Measurements from ENCODE around the gene CLEC2D.
"Not testable (repeated sequence)": the region's sequence is repeated elsewhere in the genome, so short reads cannot be mapped to it uniquely, and the experiment has no call there.

Gene CLEC2D

DNA sequence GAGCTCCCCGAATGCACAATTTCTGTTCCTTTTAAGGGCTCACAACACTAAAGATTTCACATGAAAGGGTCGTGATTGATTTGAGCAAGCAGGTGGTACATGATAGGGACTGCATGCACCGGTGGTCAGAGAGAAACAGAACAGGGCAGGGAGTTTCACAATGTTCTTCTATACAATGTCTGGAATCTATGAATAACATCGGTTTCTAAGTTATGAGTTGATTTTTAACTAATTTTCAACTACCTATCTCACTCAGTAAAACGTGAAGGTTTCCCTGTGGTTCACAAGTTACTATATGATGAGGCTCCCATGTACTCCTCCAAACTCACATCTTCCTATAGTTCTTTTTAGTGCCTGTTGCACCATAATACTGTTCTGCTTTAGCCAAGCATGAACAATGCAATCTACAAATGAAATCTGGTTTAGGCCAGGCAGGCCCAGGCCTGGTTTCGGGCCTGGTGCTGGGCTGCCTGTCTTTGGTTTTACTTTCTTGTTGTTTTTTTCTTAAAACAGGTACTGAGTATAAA, 43.6 kb downstream of the CLEC2D start:
- H2AK5ac ChIP-seq (ENCODE audit: low read depth, low read length); DNase-seq (ENCODE audit: low spot score); H4K8ac ChIP-seq (ENCODE audit: low read depth, low read length); H3K4ac ChIP-seq (ENCODE audit: low read length); H3K4me3 ChIP-seq (ENCODE audit: low read length in 2 of 2); H2BK12ac ChIP-seq (ENCODE audit: low read length); H3K36me3 ChIP-seq (replicated peaks in 1 of 2; ENCODE audit: control insufficient read depth in 2 of 2, insufficient read depth in 2 of 2, low read length in 2 of 2); H3K27ac ChIP-seq (replicated peaks; ENCODE audit: low read length); H2BK5ac ChIP-seq (ENCODE audit: low read length); H3K4me1 ChIP-seq (ENCODE audit: control insufficient read depth in 2 of 2, insufficient read depth in 1 of 2, low read depth in 1 of 2, low read length in 2 of 2); H3K4me2 ChIP-seq (ENCODE audit: insufficient read depth, low read length, poor library complexity, severe bottlenecking); H4K91ac ChIP-seq (ENCODE audit: low read depth, low read length, poor library complexity); H3K9ac ChIP-seq (ENCODE audit: low read depth, low read length, poor library complexity); H2BK15ac ChIP-seq (ENCODE audit: low read length); H3K23ac ChIP-seq (ENCODE audit: low read depth, low read length, poor library complexity); H3K14ac ChIP-seq (ENCODE audit: low read length); H2BK120ac ChIP-seq (ENCODE audit: low read depth, low read length); H2AFZ ChIP-seq (ENCODE audit: low read length); H3K9me3 ChIP-seq (replicated peaks in 1 of 2; ENCODE audit: control insufficient read depth in 2 of 2, insufficient read depth in 1 of 2, low read depth in 1 of 2, low read length in 2 of 2); H3K79me1 ChIP-seq (ENCODE audit: low read depth, low read length); H3K27me3 ChIP-seq (ENCODE audit: control insufficient read depth in 3 of 3, insufficient read depth in 3 of 3, low read depth in 1 of 3, low read length in 3 of 3); H3K18ac ChIP-seq (ENCODE audit: low read length): not testable (repeated sequence)
- WGBS, 2 donors (ENCODE audit: extremely low coverage in 2 of 2, insufficient read length in 2 of 2, insufficient replicate concordance in 1 of 2), result no CpG with 5 or more reads among the region's 6 CpGs

- Histone ChIP-seq H3K27ac (replicated peaks; ENCODE audit: low read length) (no peak overlapping the region), H2BK12ac (ENCODE audit: low read length) (no peak overlapping the region), H3K36me3 (replicated peaks in 1 of 2; ENCODE audit: control insufficient read depth in 2 of 2, insufficient read depth in 2 of 2, low read length in 2 of 2) (no peaks in the 10 kb centered on the region), H2AFZ (ENCODE audit: low read length) (no peak overlapping the region), H3K4ac (ENCODE audit: low read length) (no peak overlapping the region), H2AK5ac (ENCODE audit: low read depth, low read length) (no peak overlapping the region), H3K14ac (ENCODE audit: low read length) (no peak overlapping the region), H2BK5ac (ENCODE audit: low read length) (no peak overlapping the region), H2BK120ac (ENCODE audit: low read depth, low read length) (no peak overlapping the region), H3K18ac (ENCODE audit: low read length) (no peak overlapping the region), H3K27me3 (ENCODE audit: control insufficient read depth in 3 of 3, insufficient read depth in 3 of 3, low read depth in 1 of 3, low read length in 3 of 3) (no peaks in the 10 kb centered on the region), H3K4me1 (ENCODE audit: control insufficient read depth in 2 of 2, insufficient read depth in 1 of 2, low read depth in 1 of 2, low read length in 2 of 2) (no peaks in the 10 kb centered on the region), H3K4me2 (ENCODE audit: insufficient read depth, low read length, poor library complexity, severe bottlenecking) (no peak overlapping the region), H3K4me3 (ENCODE audit: low read length in 2 of 2) (no peak overlapping the region), H3K79me1 (ENCODE audit: low read depth, low read length) (no peaks in the 10 kb centered on the region), H3K23ac (ENCODE audit: low read depth, low read length, poor library complexity) (no peak overlapping the region), H4K91ac (ENCODE audit: low read depth, low read length, poor library complexity) (no peak overlapping the region), H2BK15ac (ENCODE audit: low read length) (no peak overlapping the region), H3K9ac (ENCODE audit: low read depth, low read length, poor library complexity) (no peak overlapping the region), H3K9me3 (replicated peaks in 1 of 2; ENCODE audit: control insufficient read depth in 2 of 2, insufficient read depth in 1 of 2, low read depth in 1 of 2, low read length in 2 of 2) (peaks cover 0 to 2% of the 10 kb centered on the region in 2 donors), H4K8ac (ENCODE audit: low read depth, low read length) (no peak overlapping the region)
- no CpG with 5 or more reads among the region's 15 CpGs for WGBS, 2 donors (ENCODE audit: extremely low coverage in 2 of 2, insufficient read length in 2 of 2, insufficient replicate concordance in 1 of 2)
- DNase-seq (ENCODE audit: low spot score), result no peak
Observed at GRCh38 chr12:9717070-9717925, 47.8 kb downstream of the CLEC2D start.

- Histone ChIP-seq H4K8ac (ENCODE audit: low read depth, low read length) (no peak overlapping the region), H3K14ac (ENCODE audit: low read length) (no peak overlapping the region), H3K4me2 (ENCODE audit: insufficient read depth, low read length, poor library complexity, severe bottlenecking) (no peak overlapping the region), H2AFZ (ENCODE audit: low read length) (no peak overlapping the region), H3K9me3 (replicated peaks in 1 of 2; ENCODE audit: control insufficient read depth in 2 of 2, insufficient read depth in 1 of 2, low read depth in 1 of 2, low read length in 2 of 2) (peaks cover 0 to 2% of the 10 kb centered on the region in 2 donors), H2BK15ac (ENCODE audit: low read length) (no peak overlapping the region), H2AK5ac (ENCODE audit: low read depth, low read length) (no peak overlapping the region), H2BK5ac (ENCODE audit: low read length) (no peak overlapping the region), H3K27ac (replicated peaks; ENCODE audit: low read length) (no peak overlapping the region), H2BK12ac (ENCODE audit: low read length) (no peak overlapping the region), H4K91ac (ENCODE audit: low read depth, low read length, poor library complexity) (no peak overlapping the region), H3K36me3 (replicated peaks in 1 of 2; ENCODE audit: control insufficient read depth in 2 of 2, insufficient read depth in 2 of 2, low read length in 2 of 2) (no peaks in the 10 kb centered on the region), H2BK120ac (ENCODE audit: low read depth, low read length) (no peak overlapping the region), H3K4me3 (ENCODE audit: low read length in 2 of 2) (no peak overlapping the region), H3K4me1 (ENCODE audit: control insufficient read depth in 2 of 2, insufficient read depth in 1 of 2, low read depth in 1 of 2, low read length in 2 of 2) (no peaks in the 10 kb centered on the region), H3K23ac (ENCODE audit: low read depth, low read length, poor library complexity) (no peak overlapping the region), H3K79me1 (ENCODE audit: low read depth, low read length) (no peaks in the 10 kb centered on the region), H3K4ac (ENCODE audit: low read length) (no peak overlapping the region), H3K27me3 (ENCODE audit: control insufficient read depth in 3 of 3, insufficient read depth in 3 of 3, low read depth in 1 of 3, low read length in 3 of 3) (no peaks in the 10 kb centered on the region), H3K18ac (ENCODE audit: low read length) (no peak overlapping the region), H3K9ac (ENCODE audit: low read depth, low read length, poor library complexity) (no peak overlapping the region)
- no CpG with 5 or more reads among the region's 7 CpGs for WGBS, 2 donors (ENCODE audit: extremely low coverage in 2 of 2, insufficient read length in 2 of 2, insufficient replicate concordance in 1 of 2)
- no peak for DNase-seq (ENCODE audit: low spot score)
Observed at GRCh38 chr12:9718968-9719367, 49.5 kb downstream of the CLEC2D start.

DNA sequence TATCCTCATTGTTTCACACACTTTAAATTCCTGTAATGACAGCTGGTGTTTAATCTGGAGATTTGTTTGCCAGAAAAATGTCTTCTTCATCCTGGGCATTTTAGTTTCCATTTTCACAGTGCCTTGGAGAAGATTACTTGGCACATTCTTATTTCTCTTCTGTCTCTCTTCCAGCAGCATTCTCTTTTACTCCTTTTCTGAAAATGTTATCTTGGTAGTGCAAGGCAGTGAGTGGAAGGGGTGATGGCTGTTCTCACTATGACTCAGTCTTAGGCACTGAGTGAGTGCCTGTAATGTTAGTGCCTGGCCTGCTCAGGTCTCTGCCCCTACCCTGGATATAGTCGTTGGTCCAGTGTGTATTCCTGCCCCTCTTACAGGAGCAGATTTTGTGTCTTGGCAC, 50.3 kb downstream of the CLEC2D start:
- no peak overlapping the region for H2AK5ac ChIP-seq (ENCODE audit: low read depth, low read length)
- DNase-seq (ENCODE audit: low spot score), result no peak
- no peak overlapping the region for H3K4me2 ChIP-seq (ENCODE audit: insufficient read depth, low read length, poor library complexity, severe bottlenecking)

More for the DNA sequence above, 50.3 kb downstream of the CLEC2D start:
- no peak overlapping the region for H2BK15ac ChIP-seq (ENCODE audit: low read length)
- H3K79me1 ChIP-seq (ENCODE audit: low read depth, low read length), result no peaks in the 10 kb centered on the region
- H4K91ac ChIP-seq (ENCODE audit: low read depth, low read length, poor library complexity), result no peak overlapping the region
- H2BK120ac ChIP-seq (ENCODE audit: low read depth, low read length), result no peak overlapping the region
- H4K8ac ChIP-seq (ENCODE audit: low read depth, low read length), result no peak overlapping the region
- no peak overlapping the region for H3K18ac ChIP-seq (ENCODE audit: low read length)
- no peak overlapping the region for H2BK5ac ChIP-seq (ENCODE audit: low read length)
- no CpG with 5 or more reads among the region's 1 CpG for WGBS, 2 donors (ENCODE audit: extremely low coverage in 2 of 2, insufficient read length in 2 of 2, insufficient replicate concordance in 1 of 2)
- no peak overlapping the region for H3K14ac ChIP-seq (ENCODE audit: low read length)
- peaks cover 0 to 2% of the 10 kb centered on the region in 2 donors for H3K9me3 ChIP-seq (replicated peaks in 1 of 2; ENCODE audit: control insufficient read depth in 2 of 2, insufficient read depth in 1 of 2, low read depth in 1 of 2, low read length in 2 of 2)
- H3K23ac ChIP-seq (ENCODE audit: low read depth, low read length, poor library complexity), result no peak overlapping the region
- no peaks in the 10 kb centered on the region for H3K36me3 ChIP-seq (replicated peaks in 1 of 2; ENCODE audit: control insufficient read depth in 2 of 2, insufficient read depth in 2 of 2, low read length in 2 of 2)
- no peak overlapping the region for H3K27ac ChIP-seq (replicated peaks; ENCODE audit: low read length)
- no peak overlapping the region for H3K4ac ChIP-seq (ENCODE audit: low read length)
- no peaks in the 10 kb centered on the region for H3K4me1 ChIP-seq (ENCODE audit: control insufficient read depth in 2 of 2, insufficient read depth in 1 of 2, low read depth in 1 of 2, low read length in 2 of 2)
- no peak overlapping the region for H2AFZ ChIP-seq (ENCODE audit: low read length)
- no peak overlapping the region for H3K9ac ChIP-seq (ENCODE audit: low read depth, low read length, poor library complexity)
- H2BK12ac ChIP-seq (ENCODE audit: low read length), result no peak overlapping the region
- H3K4me3 ChIP-seq (ENCODE audit: low read length in 2 of 2), result no peak overlapping the region
- no peaks in the 10 kb centered on the region for H3K27me3 ChIP-seq (ENCODE audit: control insufficient read depth in 3 of 3, insufficient read depth in 3 of 3, low read depth in 1 of 3, low read length in 3 of 3)

All from neuronal stem cell (in vitro differentiated cells).